Caco-2 (cell line): ENCODE results near the gene TMEM117. TPM values are rescaled to one million over a fixed set of nuclear protein-coding genes. Genes with fewer than 3 reads are reported as not detected.

Experiments
- BruUV-seq: library from RNA; stranded (reverse); fragments of 400-500 nt; replicated peaks from 2 replicates; lab custom pipeline; 2021; lab: Mats Ljungman, UMichigan
- CTCF ChIA-PET: fragments of 300-600 bp; sonication (Branson Sonifier 250); formaldehyde crosslinking; loops from one replicate; lab custom pipeline; 2022; ENCODE audit warnings: antibody characterized with exemption; lab: Charles Lee
- POLR2A ChIA-PET: fragments of 300-600 bp; sonication (Branson Sonifier 250); formaldehyde crosslinking; loops from one replicate; lab custom pipeline; 2022; ENCODE audit warnings: antibody characterized with exemption; lab: Charles Lee
- DNase-seq, 2 experiments: peaks; one replicate each; pipeline versions ENCODE4 v3.0.0 to v3.0.0-alpha.2; 2020 to 2022
- H3K27me3 ChIP-seq: replicated peaks from 2 replicates; pipeline ENCODE4 v1.6.0; 2011; ENCODE audit warnings: low read length; ENCODE audit not compliant: control insufficient read depth, insufficient read depth
- H3K36me3 ChIP-seq: 2 replicates; pipeline ENCODE4 v1.5.1; 2011; ENCODE audit warnings: low read length; ENCODE audit not compliant: control insufficient read depth, insufficient read depth
- H3K4me1 ChIP-seq: fragments of 250-450 bp; sonication (Bioruptor Pico); 2 replicates; pipeline ENCODE4 v1.5.1; 2020; ENCODE audit warnings: mild to moderate bottlenecking
- H3K4me3 ChIP-seq: 2 replicates; pipeline ENCODE4 v1.5.1; 2011; ENCODE audit warnings: low read depth, mild to moderate bottlenecking, control low read depth, low read length
- H3K9me3 ChIP-seq: fragments of 250-450 bp; sonication (Bioruptor Pico); 2 replicates; pipeline ENCODE4 v1.5.1; 2020; ENCODE audit warnings: mild to moderate bottlenecking, moderate library complexity
- H3K27ac Mint-ChIP-seq: one replicate; pipeline ENCODE4 v1.8.0; 2022; ENCODE audit warnings: mixed read lengths; ENCODE audit not compliant: unreplicated experiment
- H3K27me3 Mint-ChIP-seq: one replicate; pipeline ENCODE4 v1.8.0; 2022; ENCODE audit warnings: mixed read lengths; ENCODE audit not compliant: insufficient read depth, unreplicated experiment
- H3K36me3 Mint-ChIP-seq: one replicate; pipeline ENCODE4 v1.8.0; 2022; ENCODE audit warnings: mild to moderate bottlenecking, mixed read lengths; ENCODE audit not compliant: insufficient read depth, unreplicated experiment
- H3K4me1 Mint-ChIP-seq: one replicate; pipeline ENCODE4 v1.8.0; 2022; ENCODE audit warnings: low read depth, mixed read lengths; ENCODE audit not compliant: unreplicated experiment
- H3K4me3 Mint-ChIP-seq: one replicate; pipeline ENCODE4 v1.8.0; 2022; ENCODE audit warnings: mild to moderate bottlenecking, moderate library complexity, mixed read lengths; ENCODE audit not compliant: unreplicated experiment
- H3K9me3 Mint-ChIP-seq: one replicate; pipeline ENCODE4 v1.8.0; 2022; ENCODE audit warnings: mixed read lengths; ENCODE audit not compliant: unreplicated experiment
- CTCF ChIP-seq, 2 experiments: fragments of 200-600 bp in 1 of 2; IDR thresholded peaks; 1 replicate in 1 of 2; 2 replicates in 1 of 2; pipeline versions ENCODE4 v1.5.1 to v1.8.0; 2011 to 2022; ENCODE audit warnings: antibody characterized with exemption in 1 of 2, control low read depth in 1 of 2, inconsistent platforms in 1 of 2, low read depth in 1 of 2, low read length in 1 of 2, mild to moderate bottlenecking in 1 of 2, moderate library complexity in 1 of 2; ENCODE audit not compliant: insufficient read depth in 1 of 2, severe bottlenecking in 1 of 2, unreplicated experiment in 1 of 2
- intact Hi-C: fragments of 100-400 bp; cut with micrococcal nuclease; formaldehyde crosslinking; loops from one replicate; pipeline ENCODE4 v1.10.0; 2022; ENCODE audit not compliant: unreplicated experiment
- total RNA-seq: library from RNA; stranded (reverse); gene quantifications from 2 replicates; pipeline ENCODE4 v1.2.3, GENCODE V29; 2022

The TMEM117 gene
- total RNA-seq, 1 experiment from 2014 or later = 34.1 TPM

- ChIA-PET CTCF (no interaction called here), POLR2A (no interaction called here)
- H3K36me3 ChIP-seq = no peaks in the 10 kb centered on the region
- Mint-ChIP-seq H3K4me3 (no peak overlapping the region), H3K36me3 (no peaks in the 10 kb centered on the region), H3K4me1 (no peaks in the 10 kb centered on the region), H3K9me3 (no peaks in the 10 kb centered on the region), H3K27ac (no peak overlapping the region), H3K27me3 (no peaks in the 10 kb centered on the region)
- no peak overlapping the region for H3K4me3 ChIP-seq
- intact Hi-C loops = no loop called here
- H3K4me1 ChIP-seq = no peaks in the 10 kb centered on the region
- BruUV-seq = no TSS peak
- no peak for DNase-seq
- no peak for TF ChIP-seq CTCF (IDR thresholded peaks at IDR 0.05; ENCODE audit: insufficient read depth in 1 of 2, low read depth in 1 of 2, low read length in 1 of 2, severe bottlenecking in 1 of 2, unreplicated experiment in 1 of 2)
- H3K27me3 ChIP-seq = no peaks in the 10 kb centered on the region
- H3K9me3 ChIP-seq = no peaks in the 10 kb centered on the region
Measured at GRCh38 chr12:44245932-44246331, 410.1 kb downstream of the TMEM117 start.

- no peaks in the 10 kb centered on the region for H3K4me1 Mint-ChIP-seq
- H3K27me3 Mint-ChIP-seq = no peaks in the 10 kb centered on the region
- intact Hi-C loops = no loop called here
- TF ChIP-seq CTCF (IDR thresholded peaks at IDR 0.05; ENCODE audit: insufficient read depth in 1 of 2, low read depth in 1 of 2, low read length in 1 of 2, severe bottlenecking in 1 of 2, unreplicated experiment in 1 of 2) = no peak
- no peaks in the 10 kb centered on the region for H3K36me3 ChIP-seq
- H3K36me3 Mint-ChIP-seq = no peaks in the 10 kb centered on the region
- ChIA-PET POLR2A (no interaction called here), CTCF (no interaction called here)
- BruUV-seq = no TSS peak
- DNase-seq = no peak
- H3K27ac Mint-ChIP-seq = no peak overlapping the region
- no peak overlapping the region for H3K4me3 Mint-ChIP-seq
- no peaks in the 10 kb centered on the region for H3K9me3 ChIP-seq
- no peaks in the 10 kb centered on the region for H3K4me1 ChIP-seq
- H3K27me3 ChIP-seq = no peaks in the 10 kb centered on the region
- H3K9me3 Mint-ChIP-seq = no peaks in the 10 kb centered on the region
- no peak overlapping the region for H3K4me3 ChIP-seq
Measured at GRCh38 chr12:44246482-44247105, 410.7 kb downstream of the TMEM117 start.

GRCh38 chr12:44247588-44247987, 411.7 kb downstream of the TMEM117 start:
- ChIA-PET CTCF (no interaction called here), POLR2A (no interaction called here)
- Mint-ChIP-seq H3K36me3 (no peaks in the 10 kb centered on the region), H3K4me3 (no peak overlapping the region), H3K27me3 (no peaks in the 10 kb centered on the region), H3K9me3 (no peaks in the 10 kb centered on the region), H3K27ac (no peak overlapping the region), H3K4me1 (no peaks in the 10 kb centered on the region)
- peak; percentile 13 to 27 for TF ChIP-seq CTCF (IDR thresholded peaks at IDR 0.05; ENCODE audit: insufficient read depth in 1 of 2, low read depth in 1 of 2, low read length in 1 of 2, severe bottlenecking in 1 of 2, unreplicated experiment in 1 of 2)
- Histone ChIP-seq H3K4me3 (no peak overlapping the region), H3K4me1 (no peaks in the 10 kb centered on the region), H3K9me3 (no peaks in the 10 kb centered on the region), H3K36me3 (no peaks in the 10 kb centered on the region), H3K27me3 (no peaks in the 10 kb centered on the region)
- intact Hi-C loops = no loop called here
- no TSS peak for BruUV-seq
- peak in 1 of 2 experiments; percentile 9 for DNase-seq
